ENCODE data around the gene FAM98A.

Gene FAM98A

DNA sequence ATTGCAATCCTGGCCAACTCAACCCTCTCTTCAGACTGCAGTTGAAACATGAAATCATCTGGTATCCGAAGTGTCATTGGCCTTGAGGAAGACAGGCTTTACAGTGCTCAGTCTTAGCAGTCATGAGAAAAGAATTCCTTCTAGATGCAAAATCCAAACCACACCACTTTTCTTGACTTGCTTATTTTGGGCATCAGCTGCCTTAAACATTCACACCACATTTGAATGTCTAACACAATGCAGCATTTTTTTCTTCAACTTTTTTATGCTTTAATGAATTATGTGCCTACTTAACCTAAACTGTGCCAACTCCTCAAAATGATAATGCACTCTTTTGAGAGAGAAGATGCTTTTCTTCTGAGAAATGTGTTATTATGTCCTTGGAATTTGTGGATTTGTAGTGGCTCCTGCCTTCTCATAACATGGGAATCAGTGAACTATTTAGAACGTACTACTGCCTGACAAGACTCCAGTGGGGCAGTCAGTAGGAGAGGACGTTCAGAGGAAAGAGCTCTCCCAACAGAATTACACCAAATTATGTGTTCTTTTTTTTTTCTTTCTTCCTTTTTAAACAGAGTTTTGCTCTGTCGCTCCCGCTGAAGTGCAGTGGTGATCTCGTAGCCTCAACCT, 3.2 kb upstream of the FAM98A start:
- TF ChIP-seq, protein P1, sequence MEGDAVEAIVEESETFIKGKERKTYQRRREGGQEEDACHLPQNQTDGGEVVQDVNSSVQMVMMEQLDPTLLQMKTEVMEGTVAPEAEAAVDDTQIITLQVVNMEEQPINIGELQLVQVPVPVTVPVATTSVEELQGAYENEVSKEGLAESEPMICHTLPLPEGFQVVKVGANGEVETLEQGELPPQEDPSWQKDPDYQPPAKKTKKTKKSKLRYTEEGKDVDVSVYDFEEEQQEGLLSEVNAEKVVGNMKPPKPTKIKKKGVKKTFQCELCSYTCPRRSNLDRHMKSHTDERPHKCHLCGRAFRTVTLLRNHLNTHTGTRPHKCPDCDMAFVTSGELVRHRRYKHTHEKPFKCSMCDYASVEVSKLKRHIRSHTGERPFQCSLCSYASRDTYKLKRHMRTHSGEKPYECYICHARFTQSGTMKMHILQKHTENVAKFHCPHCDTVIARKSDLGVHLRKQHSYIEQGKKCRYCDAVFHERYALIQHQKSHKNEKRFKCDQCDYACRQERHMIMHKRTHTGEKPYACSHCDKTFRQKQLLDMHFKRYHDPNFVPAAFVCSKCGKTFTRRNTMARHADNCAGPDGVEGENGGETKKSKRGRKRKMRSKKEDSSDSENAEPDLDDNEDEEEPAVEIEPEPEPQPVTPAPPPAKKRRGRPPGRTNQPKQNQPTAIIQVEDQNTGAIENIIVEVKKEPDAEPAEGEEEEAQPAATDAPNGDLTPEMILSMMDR (IDR thresholded peaks at IDR 0.05; ENCODE audit: insufficient read depth, low read depth, low read length, missing control alignments), result no peak
- no peak for DNase-seq (ENCODE audit: low read depth)
- H3K4me3 ChIP-seq (ENCODE audit: low read depth, low read length), result no peak overlapping the region

DNA sequence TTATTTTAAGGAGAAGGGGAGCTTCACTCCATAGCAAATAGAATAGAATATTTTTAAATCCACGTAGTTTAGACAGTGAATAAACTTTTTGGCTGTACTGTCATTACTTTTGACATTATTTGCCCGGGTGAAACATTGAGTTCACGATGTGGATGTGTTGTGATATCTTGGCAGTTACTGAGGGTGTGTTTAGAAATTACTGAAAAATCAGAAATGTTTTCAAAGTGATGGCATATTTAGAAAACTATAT, 769 bp upstream of the FAM98A start:
- TF ChIP-seq, protein P1 (IDR thresholded peaks at IDR 0.05; ENCODE audit: insufficient read depth, low read depth, low read length, missing control alignments), result no peak
- H3K4me3 ChIP-seq (ENCODE audit: low read depth, low read length), result peak overlapping the region; percentile 84
- DNase-seq (ENCODE audit: low read depth), result no peak

DNA sequence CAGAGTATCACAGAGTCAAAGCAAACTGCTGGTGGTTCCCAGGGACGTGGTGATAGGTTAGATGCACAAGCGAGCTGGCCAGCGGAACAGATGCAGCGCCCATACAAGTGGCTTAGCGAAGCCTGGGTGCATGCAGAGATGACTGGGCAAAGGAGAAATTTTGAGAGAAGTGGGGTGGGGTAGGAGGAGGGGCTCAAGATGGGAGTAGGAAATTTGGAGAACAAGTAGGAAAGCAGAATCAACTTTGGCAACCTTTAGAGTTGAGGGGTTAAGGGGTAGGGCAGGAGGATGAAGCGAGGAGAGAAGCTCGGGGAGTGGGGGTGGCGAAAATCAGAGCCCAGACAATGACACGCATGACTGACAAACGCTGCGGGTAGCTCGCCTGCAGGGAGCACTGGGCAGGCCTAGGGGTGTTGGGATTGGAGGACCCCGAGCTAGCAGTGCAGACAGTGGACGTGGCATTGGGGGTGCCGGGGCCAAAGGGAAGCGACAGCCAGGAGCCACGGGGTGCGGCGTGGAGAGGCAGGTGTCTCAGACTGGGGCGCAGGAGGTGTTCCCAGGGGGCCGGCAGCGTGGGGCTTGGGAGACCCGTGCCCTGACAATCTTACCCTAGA, 431 bp downstream of the FAM98A start:
- TF ChIP-seq, protein P1 (IDR thresholded peaks at IDR 0.05; ENCODE audit: insufficient read depth, low read depth, low read length, missing control alignments), result no peak
- peak; percentile 85 for DNase-seq (ENCODE audit: low read depth)
- peak overlapping the region; percentile 68 for H3K4me3 ChIP-seq (ENCODE audit: low read depth, low read length)

DNA sequence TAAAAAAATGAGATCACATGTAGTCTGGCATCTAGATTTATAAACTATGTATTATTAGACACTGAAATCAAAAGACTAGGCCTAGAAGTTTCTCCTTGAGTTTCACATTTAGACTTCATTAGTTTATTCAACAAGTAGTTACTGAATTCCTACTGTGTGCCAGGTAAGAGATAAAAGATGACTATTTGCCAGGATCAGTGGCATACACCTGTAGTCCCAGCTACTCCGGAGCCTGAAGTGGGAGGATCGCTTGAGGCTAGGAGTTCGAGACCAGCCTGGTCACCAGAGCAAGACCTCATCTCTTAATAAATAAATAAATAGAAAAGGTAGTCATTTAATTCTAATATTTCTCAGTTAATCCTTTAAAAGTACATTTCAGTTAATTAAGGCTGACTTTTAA, 2.1 kb downstream of the FAM98A start:
- TF ChIP-seq, protein P1 (IDR thresholded peaks at IDR 0.05; ENCODE audit: insufficient read depth, low read depth, low read length, missing control alignments), result no peak
- no peak for DNase-seq (ENCODE audit: low read depth)
- H3K4me3 ChIP-seq (ENCODE audit: low read depth, low read length), result peak overlapping the region; percentile 68

DNA sequence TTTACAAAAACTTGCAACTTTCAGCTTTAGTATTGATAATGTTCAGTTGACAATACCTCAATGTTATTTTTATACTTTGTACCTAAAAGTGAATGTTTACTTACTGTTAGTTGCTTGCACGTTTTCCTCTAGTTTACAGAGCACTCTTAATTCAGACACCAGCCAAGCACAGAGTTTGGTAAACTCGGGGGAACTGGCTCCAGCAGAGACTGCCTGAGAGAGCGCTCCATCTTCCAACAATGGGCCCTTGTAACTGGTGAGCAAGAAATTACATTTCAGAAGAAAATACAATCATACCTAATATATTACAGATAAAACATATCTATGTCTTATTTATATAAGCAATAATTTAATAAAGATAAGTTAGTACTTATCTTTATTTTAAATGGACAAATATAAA, 3.7 kb downstream of the FAM98A start:
- H3K4me3 ChIP-seq (ENCODE audit: low read depth, low read length), result no peak overlapping the region
- TF ChIP-seq, protein P1 (IDR thresholded peaks at IDR 0.05; ENCODE audit: insufficient read depth, low read depth, low read length, missing control alignments), result no peak
- no peak for DNase-seq (ENCODE audit: low read depth)

DNA sequence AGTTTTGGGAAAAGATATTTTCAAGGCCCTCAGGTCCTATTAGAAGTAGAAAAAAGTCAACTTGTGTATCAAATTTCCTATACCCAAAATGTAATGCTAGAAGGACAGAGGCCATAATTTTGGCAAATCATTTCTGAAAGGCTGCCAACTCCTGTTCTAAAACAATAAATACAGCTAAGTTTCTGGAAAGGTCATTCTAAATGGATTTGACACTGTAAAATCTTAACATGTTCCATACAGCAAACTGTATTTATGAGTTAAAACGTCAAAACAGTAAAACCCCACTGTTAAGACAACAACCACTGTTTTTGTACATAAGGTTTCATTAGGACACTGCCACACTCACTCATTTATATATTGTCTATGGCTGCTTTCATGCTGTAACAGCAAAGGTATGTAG, 9.7 kb downstream of the FAM98A start:
- H3K4me3 ChIP-seq (ENCODE audit: low read depth, low read length), result no peak overlapping the region
- TF ChIP-seq, protein P1 (IDR thresholded peaks at IDR 0.05; ENCODE audit: insufficient read depth, low read depth, low read length, missing control alignments), result no peak
- no peak for DNase-seq (ENCODE audit: low read depth)

DNA sequence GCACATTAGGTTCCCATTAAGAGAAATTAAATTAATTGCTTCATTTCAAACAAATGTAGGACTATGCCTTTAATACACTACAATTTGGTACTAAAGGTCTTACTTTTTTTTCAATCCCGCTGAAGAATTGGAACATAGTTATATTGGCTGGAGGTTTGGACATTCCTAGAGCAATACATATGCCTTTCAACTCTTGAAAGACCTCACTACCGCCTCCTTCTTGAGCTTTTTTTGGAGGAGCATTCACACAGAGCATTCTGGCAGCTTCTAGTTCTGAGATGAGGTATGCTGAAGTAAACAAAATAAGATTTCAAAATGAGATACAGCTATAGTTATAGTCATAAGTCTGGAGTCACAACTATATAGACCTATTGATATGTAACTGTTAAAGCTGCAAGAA, 10.9 kb downstream of the FAM98A start:
- TF ChIP-seq, protein P1 (IDR thresholded peaks at IDR 0.05; ENCODE audit: insufficient read depth, low read depth, low read length, missing control alignments), result no peak
- H3K4me3 ChIP-seq (ENCODE audit: low read depth, low read length), result no peak overlapping the region
- no peak for DNase-seq (ENCODE audit: low read depth)
